Subcutaneous abdominal adipose tissue (tissue), 5 donors: Measurements from ENCODE around the gene WEE1.
"Not testable (repeated sequence)": the region's sequence is repeated elsewhere in the genome, so short reads cannot be mapped to it uniquely, and the experiment has no call there.

Source experiments
- H3K27ac ChIP-seq: one replicate; pipeline ENCODE4 v1.7.0; 2013; ENCODE audit warnings: low read depth, mild to moderate bottlenecking, inconsistent platforms, low read length, moderate library complexity
- H3K27me3 ChIP-seq, 5 donors: one replicate each; pipeline ENCODE4 v1.7.0; 2013; ENCODE audit warnings: low read length in 5 of 5, inconsistent platforms in 1 of 5; ENCODE audit not compliant: control insufficient read depth in 5 of 5, insufficient read depth in 4 of 5
- H3K36me3 ChIP-seq, 5 donors: one replicate each; pipeline ENCODE4 v1.7.0; 2013; ENCODE audit warnings: low read length in 5 of 5; ENCODE audit not compliant: control insufficient read depth in 5 of 5, insufficient read depth in 5 of 5
- H3K4me1 ChIP-seq, 5 donors: one replicate each; pipeline ENCODE4 v1.7.0; 2013; ENCODE audit warnings: low read length in 5 of 5, mild to moderate bottlenecking in 3 of 5, moderate library complexity in 1 of 5; ENCODE audit not compliant: control insufficient read depth in 5 of 5, insufficient read depth in 5 of 5
- H3K4me3 ChIP-seq, 5 donors: one replicate each; pipeline ENCODE4 v1.7.0; 2013; ENCODE audit warnings: low read length in 5 of 5, low read depth in 1 of 5
- H3K9ac ChIP-seq, 5 donors: one replicate each; pipeline ENCODE4 v1.7.0; 2013; ENCODE audit warnings: low read length in 5 of 5, mild to moderate bottlenecking in 4 of 5, moderate library complexity in 3 of 5
- H3K9me3 ChIP-seq, 5 donors: one replicate each; pipeline ENCODE4 v1.7.0; 2013; ENCODE audit warnings: low read length in 5 of 5; ENCODE audit not compliant: control insufficient read depth in 5 of 5
- donor health status: healthy.
- donor health status: healthy.
- donor health status: healthy.
- donor health status: healthy.
- donor health status: healthy.

The WEE1 gene

DNA sequence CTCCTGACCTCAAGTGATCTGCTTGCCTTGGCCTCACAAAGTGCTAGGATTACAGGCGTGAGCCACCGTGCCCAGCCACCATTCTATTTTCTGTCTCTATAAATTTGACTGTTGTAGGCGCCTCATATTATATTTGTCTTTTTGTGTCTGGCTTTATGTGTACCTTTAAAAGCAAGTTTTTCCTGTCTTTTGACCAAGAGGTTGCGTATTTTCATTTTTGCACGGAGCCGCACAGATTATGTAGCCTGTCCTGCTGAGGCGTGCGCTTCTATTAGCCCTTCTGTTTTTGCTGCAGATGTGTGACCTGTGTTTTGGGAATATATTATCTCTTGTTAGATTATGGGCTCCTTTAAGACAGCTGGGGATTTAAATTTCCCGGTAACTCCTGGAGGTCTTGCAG lies 40.4 kb upstream of the WEE1 start:
- no peak overlapping the region for H3K27ac ChIP-seq

DNA sequence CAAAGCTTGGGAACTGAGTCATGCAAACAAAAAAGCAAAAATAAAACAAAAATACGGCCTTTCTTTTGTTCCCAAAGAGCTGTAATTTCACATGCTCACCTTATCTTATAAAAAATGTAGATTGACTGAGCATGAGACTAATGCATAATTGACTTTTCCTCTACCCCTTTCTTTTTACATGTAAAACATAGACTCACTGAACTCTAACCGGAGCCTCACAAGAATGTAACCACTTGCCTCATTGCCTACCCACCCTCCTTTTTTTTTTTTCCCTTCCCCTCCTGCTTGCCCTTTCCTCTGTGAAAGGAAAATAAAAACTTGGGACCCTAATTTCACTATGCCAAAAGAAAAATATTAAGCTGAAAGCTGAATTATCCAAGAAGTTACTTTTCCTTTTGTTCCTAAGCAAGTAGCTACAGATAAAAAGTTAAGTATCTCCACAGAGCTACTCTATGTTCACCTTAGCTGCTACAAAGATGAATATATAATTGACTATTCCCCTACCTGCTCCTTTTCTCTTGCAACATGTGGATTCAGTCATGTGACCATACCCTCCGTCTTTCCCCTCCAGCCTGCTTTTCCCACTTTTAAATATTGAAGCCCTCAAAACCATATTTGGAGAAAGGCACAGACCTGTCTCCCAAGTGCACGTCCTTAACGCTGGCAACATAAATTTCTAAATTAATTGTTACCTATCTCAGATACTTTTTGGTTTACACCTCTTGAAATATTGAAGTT lies 39.6 kb upstream of the WEE1 start:
- no peaks in the 10 kb centered on the region for H3K36me3 ChIP-seq
- H3K9me3 ChIP-seq: no peaks in the 10 kb centered on the region
- no peaks in the 10 kb centered on the region for H3K27me3 ChIP-seq
- no peak overlapping the region for H3K4me3 ChIP-seq
- H3K9ac ChIP-seq: no peak overlapping the region
- H3K27ac ChIP-seq: no peak overlapping the region
- H3K4me1 ChIP-seq: peaks cover 2 to 15% (median 9%) of the 10 kb centered on the region in 5 donors

More for the DNA sequence above, 40.4 kb upstream of the WEE1 start:
- Histone ChIP-seq H3K36me3 (peaks cover 0 to 3% (median 0%) of the 10 kb centered on the region in 5 donors), H3K27me3 (no peaks in the 10 kb centered on the region), H3K9ac (no peak overlapping the region), H3K9me3 (no peaks in the 10 kb centered on the region), H3K4me1 (peaks cover 2 to 15% (median 9%) of the 10 kb centered on the region in 5 donors), H3K4me3 (no peak overlapping the region)

DNA sequence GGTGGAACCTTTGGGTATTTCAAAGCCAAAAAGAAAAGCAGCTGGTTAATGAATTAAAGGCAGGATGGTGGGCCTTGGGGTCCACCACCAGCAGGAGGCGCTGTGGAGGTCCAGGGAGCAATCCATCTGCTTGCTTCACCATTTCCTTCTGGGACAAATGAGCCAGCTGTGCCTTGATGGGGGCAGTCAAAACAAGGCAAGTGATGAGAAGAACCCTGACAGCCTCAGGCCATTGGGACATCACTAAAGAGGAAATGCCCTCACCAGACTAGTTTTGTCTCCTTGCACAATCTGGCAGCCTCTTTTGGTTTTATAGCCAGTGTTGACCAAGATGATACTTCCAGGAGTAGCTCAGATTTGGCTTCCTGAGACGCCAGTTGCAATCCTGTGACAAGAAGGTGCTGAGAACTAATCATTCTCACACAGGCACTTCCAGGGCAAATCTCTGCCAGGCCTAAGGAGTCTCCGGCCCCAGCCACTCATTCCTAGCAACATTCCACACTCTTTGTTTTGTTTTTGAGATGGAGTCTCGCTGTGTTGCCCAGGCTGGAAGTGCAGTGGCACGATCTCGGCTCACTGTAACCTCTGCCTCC lies 38.2 kb upstream of the WEE1 start:
- Histone ChIP-seq H3K27me3 (no peaks in the 10 kb centered on the region), H3K36me3 (peaks cover 0 to 2% (median 0%) of the 10 kb centered on the region in 5 donors), H3K27ac (no peak overlapping the region), H3K4me3 (no peak overlapping the region), H3K4me1 (peaks cover 0 to 5% (median 0%) of the 10 kb centered on the region in 5 donors), H3K9me3 (no peaks in the 10 kb centered on the region), H3K9ac (no peak overlapping the region)

DNA sequence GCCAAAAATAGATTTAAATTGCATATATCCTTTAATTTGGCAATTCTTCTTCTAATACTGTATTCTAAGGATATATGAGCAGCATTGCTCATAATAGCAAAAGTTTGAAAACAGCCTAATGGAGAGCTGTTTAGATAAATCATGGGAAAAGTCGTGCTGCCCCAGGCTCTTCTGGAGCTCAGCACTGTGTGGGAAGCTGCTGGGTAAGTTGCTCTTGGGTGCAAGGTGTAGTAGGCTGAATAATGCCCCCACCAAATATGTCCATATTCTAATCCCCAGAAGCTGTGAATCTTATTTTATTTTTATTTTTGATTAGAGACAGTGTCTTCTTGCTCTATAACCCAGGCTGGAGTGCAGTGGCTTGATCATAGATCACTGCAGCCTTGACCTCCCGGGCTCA lies 34.9 kb upstream of the WEE1 start:
- Histone ChIP-seq H3K27ac (no peak overlapping the region), H3K9me3 (no peaks in the 10 kb centered on the region), H3K9ac (no peak overlapping the region), H3K36me3 (peaks cover 0 to 2% (median 0%) of the 10 kb centered on the region in 5 donors), H3K27me3 (no peaks in the 10 kb centered on the region), H3K4me1 (peaks cover 0 to 5% (median 0%) of the 10 kb centered on the region in 5 donors), H3K4me3 (no peak overlapping the region)

DNA sequence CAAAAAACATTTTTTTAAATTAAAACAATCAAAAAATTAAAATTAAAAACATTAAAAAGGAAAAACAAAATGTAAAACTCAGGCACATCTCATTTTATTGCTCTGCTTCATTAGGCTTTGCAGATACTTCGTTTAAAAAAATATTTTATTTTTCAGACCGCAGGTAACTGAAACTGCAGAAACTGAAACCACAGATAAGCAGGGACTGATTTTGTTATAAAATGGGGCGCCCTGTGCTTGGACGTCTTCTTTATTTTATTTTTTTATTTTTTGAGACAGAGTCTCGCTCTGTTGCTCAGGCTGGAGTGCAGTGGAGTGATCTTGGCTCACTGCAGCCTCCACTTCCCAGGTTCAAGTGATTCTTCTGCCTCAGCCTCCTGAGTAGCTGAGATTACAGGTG lies 24.3 kb upstream of the WEE1 start:
- not testable (repeated sequence) for H3K27ac ChIP-seq, H3K27me3 ChIP-seq, H3K36me3 ChIP-seq, H3K4me3 ChIP-seq, H3K9me3 ChIP-seq, H3K9ac ChIP-seq, H3K4me1 ChIP-seq

DNA sequence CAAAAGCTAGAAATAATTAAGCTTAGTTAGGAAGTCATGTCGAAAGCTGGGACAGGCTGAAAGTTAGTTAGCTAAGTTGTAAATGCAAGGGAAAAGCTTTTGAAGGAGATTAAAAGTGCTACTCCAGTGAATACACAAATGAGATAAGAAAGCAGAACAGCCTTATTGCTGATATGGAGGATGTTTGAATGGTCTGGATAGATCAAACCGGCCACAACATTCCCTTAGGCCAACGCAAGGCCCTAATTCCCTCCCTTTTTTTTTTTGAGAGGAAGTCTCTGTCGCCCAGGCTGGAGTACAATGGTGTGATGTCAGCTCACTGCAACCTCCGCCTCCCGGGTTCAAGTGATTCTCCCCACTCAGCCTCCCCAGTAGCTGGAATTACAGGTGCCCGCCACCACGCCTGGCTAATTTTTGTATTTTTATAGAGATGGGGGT lies 23.3 kb upstream of the WEE1 start:
- Histone ChIP-seq H3K27me3 (no peaks in the 10 kb centered on the region), H3K27ac (no peak overlapping the region), H3K36me3 (no peaks in the 10 kb centered on the region), H3K9ac (no peak overlapping the region), H3K4me3 (no peak overlapping the region), H3K9me3 (peaks cover 0 to 3% (median 0%) of the 10 kb centered on the region in 5 donors), H3K4me1 (peaks cover 0 to 2% (median 0%) of the 10 kb centered on the region in 5 donors)

DNA sequence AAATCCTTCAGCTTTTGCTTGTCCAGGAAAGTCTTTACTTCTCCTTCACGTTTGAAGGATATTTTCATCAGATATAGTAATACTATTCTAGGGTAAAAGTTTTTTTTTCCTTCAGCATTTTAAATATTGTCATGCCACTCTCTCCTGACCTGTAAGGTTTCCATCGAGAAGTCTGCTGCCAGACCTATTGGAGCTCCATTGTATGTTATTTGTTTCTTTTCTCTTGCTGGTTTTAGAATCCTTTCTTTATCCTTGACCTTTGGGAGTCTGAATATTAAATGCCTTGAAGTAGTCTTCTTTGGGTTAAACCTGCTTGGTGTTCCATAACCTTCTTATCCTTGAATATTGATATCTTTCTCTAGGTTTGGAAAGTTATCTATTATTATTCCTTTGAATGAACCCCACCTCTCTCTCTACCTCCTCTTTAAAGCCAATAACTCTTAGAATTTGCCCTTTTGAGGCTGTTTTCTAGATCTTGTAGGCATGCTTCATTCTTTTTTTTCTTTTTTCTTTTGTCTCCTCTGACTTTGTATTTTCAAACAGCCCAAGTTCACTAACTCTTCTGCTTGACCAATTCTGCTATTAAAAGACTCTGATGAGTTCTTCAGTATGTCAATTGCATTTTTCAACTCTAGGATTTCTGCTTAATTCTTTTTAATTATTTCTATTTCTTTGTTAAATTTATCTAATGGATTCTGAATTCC lies 12.0 kb upstream of the WEE1 start:
- H3K9me3 ChIP-seq: no peaks in the 10 kb centered on the region
- no peak overlapping the region for H3K27ac ChIP-seq
- peaks cover 0 to 8% (median 4%) of the 10 kb centered on the region in 5 donors for H3K4me1 ChIP-seq
- H3K9ac ChIP-seq: no peak overlapping the region
- H3K36me3 ChIP-seq: peaks cover 0 to 4% (median 0%) of the 10 kb centered on the region in 5 donors
- no peak overlapping the region for H3K4me3 ChIP-seq
- no peaks in the 10 kb centered on the region for H3K27me3 ChIP-seq

DNA sequence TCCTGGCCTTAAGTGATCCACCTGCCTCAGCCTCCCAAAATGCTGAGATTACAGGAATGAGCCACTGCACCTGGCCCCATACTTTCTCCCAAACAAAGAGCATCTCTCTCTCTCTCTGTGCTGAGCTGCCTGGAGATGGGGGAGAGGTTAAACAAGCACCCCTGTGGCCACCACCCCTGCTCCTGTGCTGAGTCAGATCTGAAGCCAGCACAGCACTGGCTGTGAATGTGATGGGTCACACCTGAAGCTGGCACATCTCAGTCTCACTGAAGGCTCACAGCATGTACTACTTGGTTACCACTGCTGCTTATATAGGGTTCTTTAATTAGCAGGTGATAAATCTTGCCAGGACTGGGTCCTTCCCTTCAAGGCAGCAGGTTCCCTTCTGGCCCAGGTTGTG lies 10.8 kb upstream of the WEE1 start:
- H3K4me3 ChIP-seq: no peak overlapping the region
- H3K9ac ChIP-seq: no peak overlapping the region
- no peaks in the 10 kb centered on the region for H3K27me3 ChIP-seq
- H3K4me1 ChIP-seq: peaks cover 0 to 13% (median 6%) of the 10 kb centered on the region in 5 donors
- H3K9me3 ChIP-seq: no peaks in the 10 kb centered on the region
- no peaks in the 10 kb centered on the region for H3K36me3 ChIP-seq
- no peak overlapping the region for H3K27ac ChIP-seq

DNA sequence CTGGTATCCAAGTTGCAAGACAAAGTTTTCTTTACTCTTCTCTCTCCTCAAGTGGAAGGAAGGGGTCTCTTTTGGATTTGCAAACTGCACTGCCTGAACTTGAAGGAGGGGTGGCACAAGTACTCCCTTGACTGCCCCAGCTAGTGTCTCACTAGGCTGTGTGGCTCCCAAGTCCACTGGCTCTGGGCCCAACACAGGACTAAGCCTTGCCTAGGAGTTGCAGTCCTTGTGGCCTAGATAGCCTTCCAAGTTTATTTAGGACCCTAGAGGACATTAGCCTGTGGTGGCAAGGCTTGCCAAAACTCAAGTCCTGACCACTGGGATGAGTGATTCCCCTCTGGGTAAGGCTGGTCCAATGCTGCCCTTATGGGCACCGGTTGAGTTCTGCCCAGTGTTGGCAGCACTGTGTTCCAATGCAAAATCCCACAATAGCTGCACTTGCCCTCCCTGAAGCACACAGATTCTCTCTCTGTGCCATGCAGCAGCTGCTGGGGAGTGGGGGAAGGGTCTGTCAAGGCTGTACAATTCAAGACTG lies 10.2 kb upstream of the WEE1 start:
- H3K9me3 ChIP-seq: no peaks in the 10 kb centered on the region
- no peak overlapping the region for H3K9ac ChIP-seq
- H3K36me3 ChIP-seq: no peaks in the 10 kb centered on the region
- no peak overlapping the region for H3K27ac ChIP-seq
- no peaks in the 10 kb centered on the region for H3K27me3 ChIP-seq
- peaks cover 0 to 15% (median 6%) of the 10 kb centered on the region in 5 donors for H3K4me1 ChIP-seq
- H3K4me3 ChIP-seq: no peak overlapping the region
